ENCODE data around the gene FNDC4. TPM values are rescaled to one million over a fixed set of nuclear protein-coding genes. Genes with fewer than 3 reads are reported as not detected.

FNDC4 gene
- total RNA-seq, 2 experiments from 2014 or later = not detected

DNA sequence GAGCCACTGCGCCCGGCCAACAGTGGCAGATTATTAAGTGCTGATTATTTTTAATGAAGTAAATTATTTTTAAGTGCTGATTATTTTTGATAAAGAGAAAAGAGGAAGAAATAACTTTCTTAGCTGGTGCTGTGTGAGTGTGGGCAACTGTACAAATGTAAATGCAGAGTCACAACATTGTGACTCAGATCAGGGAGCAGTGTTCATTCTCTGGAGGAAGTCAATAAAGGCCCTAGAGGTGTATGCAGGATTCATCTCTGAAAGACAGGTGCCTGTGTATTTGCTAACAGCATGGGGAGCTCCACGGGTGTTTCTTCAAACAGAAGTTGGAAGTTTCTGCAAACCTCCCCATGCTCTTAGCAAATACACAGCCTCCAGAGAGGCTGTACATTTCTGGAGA is 46.6 kb downstream of the FNDC4 start:
- peaks cover 60% of the 10 kb centered on the region for H3K36me3 Mint-ChIP-seq (ENCODE audit: low read depth)
- no peak overlapping the region for H3K27ac Mint-ChIP-seq
- H3K9me3 ChIP-seq (ENCODE audit: control insufficient read depth in 1 of 2, insufficient read depth in 1 of 2, low read length in 2 of 2) = no peaks in the 10 kb centered on the region
- no peak overlapping the region for H3K4me3 ChIP-seq (ENCODE audit: low read length)
- intact Hi-C loops (cut with DNase I, micrococcal nuclease) = no loop called here
- no peaks in the 10 kb centered on the region for H3K27me3 ChIP-seq (ENCODE audit: control insufficient read depth in 1 of 2, insufficient read depth in 2 of 2, low read length in 2 of 2)
- peaks cover 10% of the 10 kb centered on the region for H3K36me3 ChIP-seq (ENCODE audit: insufficient read depth, low read length)
- peaks cover 14% of the 10 kb centered on the region for H3K4me1 Mint-ChIP-seq (ENCODE audit: low read depth)
- H3K27ac ChIP-seq (ENCODE audit: low read depth in 1 of 2, low read length in 2 of 2) = no peak overlapping the region
- no peak overlapping the region for H3K4me3 Mint-ChIP-seq
- ATAC-seq (ENCODE audit: poor library complexity) = no peak
- CTCF ChIA-PET = no interaction called here
- H3K27me3 Mint-ChIP-seq = no peaks in the 10 kb centered on the region
- peaks cover 4% of the 10 kb centered on the region for H3K4me1 ChIP-seq (ENCODE audit: insufficient read depth, low read length)
- DNase-seq = no peak
- no peaks in the 10 kb centered on the region for H3K9me3 Mint-ChIP-seq
- TF ChIP-seq CTCF (IDR thresholded peaks at IDR 0.05) = no peak
- POLR2A ChIA-PET = interaction anchor here (0.9 kb wide), 1 partner anchor 10 kb away, joined by 3 read pairs; no protein-coding TSS in a partner anchor

- DNase-seq (no peak), ATAC-seq (ENCODE audit: poor library complexity) (no peak)
- ChIA-PET POLR2A (interaction anchor here (0.8 to 2.7 kb wide), 2 partner anchors 17 to 36 kb away, joined by 4 to 11 read pairs; partner anchors contain the start of gene NRBP1), CTCF (interaction anchor here (1.2 kb wide), 1 partner anchor 16 kb away, joined by 3 read pairs; no protein-coding TSS in a partner anchor)
- Mint-ChIP-seq H3K36me3 (ENCODE audit: low read depth) (peaks cover 60% of the 10 kb centered on the region), H3K27ac (peak overlapping the region; percentile 39), H3K4me3 (no peak overlapping the region), H3K4me1 (ENCODE audit: low read depth) (peaks cover 20% of the 10 kb centered on the region), H3K27me3 (no peaks in the 10 kb centered on the region), H3K9me3 (no peaks in the 10 kb centered on the region)
- H3K27me3 ChIP-seq (ENCODE audit: control insufficient read depth in 1 of 2, insufficient read depth in 2 of 2, low read length in 2 of 2) = no peaks in the 10 kb centered on the region
- intact Hi-C loops (cut with DNase I, micrococcal nuclease) = no loop called here
- H3K36me3 ChIP-seq (ENCODE audit: insufficient read depth, low read length) = peaks cover 14% of the 10 kb centered on the region
- H3K9me3 ChIP-seq (ENCODE audit: control insufficient read depth in 1 of 2, insufficient read depth in 1 of 2, low read length in 2 of 2) = no peaks in the 10 kb centered on the region
- peaks cover 8% of the 10 kb centered on the region for H3K4me1 ChIP-seq (ENCODE audit: insufficient read depth, low read length)
- H3K27ac ChIP-seq (ENCODE audit: low read depth in 1 of 2, low read length in 2 of 2) = no peak overlapping the region
- H3K4me3 ChIP-seq (ENCODE audit: low read length) = no peak overlapping the region
- no peak for TF ChIP-seq CTCF (IDR thresholded peaks at IDR 0.05)
These were observed 48.9 kb downstream of the FNDC4 start for GRCh38 chr2:27446057-27446456.

DNA sequence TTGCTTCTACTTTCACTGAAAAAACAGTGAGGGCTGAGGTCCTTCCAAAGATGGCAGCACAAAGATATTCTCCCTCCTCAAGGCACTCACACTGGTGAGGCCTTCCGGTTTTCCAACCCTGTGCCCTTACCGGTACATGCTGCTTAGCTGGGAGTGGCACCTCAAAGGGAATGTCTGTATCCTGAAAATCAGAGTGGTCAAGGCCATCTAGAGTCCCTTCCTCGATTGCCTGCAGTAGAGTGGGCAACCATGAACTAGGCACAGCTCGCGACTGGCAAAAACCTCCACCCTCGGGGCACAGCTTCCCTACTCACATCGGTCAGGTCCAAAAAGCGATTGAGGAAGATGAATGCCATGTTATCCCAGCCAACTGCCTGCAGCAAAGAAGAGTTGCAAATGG is 49.4 kb downstream of the FNDC4 start:
- Mint-ChIP-seq H3K36me3 (ENCODE audit: low read depth) (peaks cover 63% of the 10 kb centered on the region), H3K4me1 (ENCODE audit: low read depth) (peaks cover 20% of the 10 kb centered on the region), H3K27ac (peak overlapping the region; percentile 39), H3K27me3 (no peaks in the 10 kb centered on the region), H3K9me3 (no peaks in the 10 kb centered on the region), H3K4me3 (no peak overlapping the region)
- H3K4me3 ChIP-seq (ENCODE audit: low read length) = no peak overlapping the region
- DNase-seq (no peak), ATAC-seq (ENCODE audit: poor library complexity) (no peak)
- TF ChIP-seq CTCF (IDR thresholded peaks at IDR 0.05) = no peak
- H3K4me1 ChIP-seq (ENCODE audit: insufficient read depth, low read length) = peaks cover 8% of the 10 kb centered on the region
- no peak overlapping the region for H3K27ac ChIP-seq (ENCODE audit: low read depth in 1 of 2, low read length in 2 of 2)
- H3K9me3 ChIP-seq (ENCODE audit: control insufficient read depth in 1 of 2, insufficient read depth in 1 of 2, low read length in 2 of 2) = no peaks in the 10 kb centered on the region
- H3K36me3 ChIP-seq (ENCODE audit: insufficient read depth, low read length) = peaks cover 19% of the 10 kb centered on the region
- CTCF ChIA-PET = interaction anchor here (1.2 kb wide), 1 partner anchor 16 kb away, joined by 3 read pairs; no protein-coding TSS in a partner anchor
- H3K27me3 ChIP-seq (ENCODE audit: control insufficient read depth in 1 of 2, insufficient read depth in 2 of 2, low read length in 2 of 2) = no peaks in the 10 kb centered on the region
- POLR2A ChIA-PET = interaction anchor here (0.8 to 2.7 kb wide), 2 partner anchors 17 to 36 kb away, joined by 4 to 11 read pairs; partner anchors contain the start of gene NRBP1
- intact Hi-C loops (cut with DNase I, micrococcal nuclease) = no loop called here

Measured in CD4-positive, alpha-beta T cell (primary cell).